Stimulated activated CD4-positive, alpha-beta T cell treated with anti-CD3 and anti-CD28 coated beads, Interleukin-12 subunit alpha, Interleukin-12 subunit beta, amount 100 ng/mL, for 48 hours (primary cell): Measurements from ENCODE around the gene ASAH2B.
"Not testable (repeated sequence)": the region's sequence is repeated elsewhere in the genome, so short reads cannot be mapped to it uniquely, and the experiment has no call there.

Source experiments
- DNase-seq, 3 donors: peaks; one replicate each; pipeline ENCODE4 v3.0.0-alpha.2; 2020; ENCODE audit warnings: low read depth in 2 of 3, low spot score in 1 of 3

ASAH2B gene

DNA sequence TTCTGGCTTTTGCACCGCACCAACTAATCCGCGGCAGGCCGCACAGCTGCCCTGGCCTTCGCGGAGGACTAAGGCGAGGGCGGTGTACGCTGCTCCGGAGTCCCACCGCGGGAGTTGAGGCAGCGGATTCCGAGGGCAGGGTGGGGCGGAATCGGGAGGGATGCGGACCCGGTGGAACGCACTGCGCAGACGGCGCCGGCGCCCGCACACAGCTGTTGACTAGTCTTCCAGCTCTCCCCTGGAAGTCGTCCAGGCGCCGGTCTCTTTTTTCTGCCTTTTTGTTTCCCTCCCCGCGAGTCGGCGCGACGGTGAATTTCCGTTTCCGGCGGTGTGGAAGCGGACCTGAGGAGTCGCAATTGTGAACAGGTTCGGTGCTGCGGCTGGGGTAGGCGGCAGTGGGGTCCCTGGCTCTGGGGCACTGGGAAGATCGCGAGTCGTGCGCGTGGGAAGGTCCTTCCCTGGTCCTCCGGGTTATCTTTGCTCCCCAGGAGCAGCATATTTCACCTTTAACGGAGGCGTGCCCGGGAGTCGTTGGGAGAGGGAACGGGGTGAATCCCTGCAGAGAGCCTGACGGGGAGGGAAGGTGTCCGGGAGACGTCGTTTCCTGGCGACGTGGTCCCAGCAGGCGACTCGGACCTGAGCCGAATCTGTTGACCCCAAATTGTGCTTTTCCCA lies at the start of gene ASAH2B:
TSS of gene ASAH2B (plus strand) at position 319 of the 675 bp plus-strand sequence. CDS start 5,195 bp downstream, outside the sequence.
- peak; percentile 70 to 75 (median 71) for DNase-seq

DNA sequence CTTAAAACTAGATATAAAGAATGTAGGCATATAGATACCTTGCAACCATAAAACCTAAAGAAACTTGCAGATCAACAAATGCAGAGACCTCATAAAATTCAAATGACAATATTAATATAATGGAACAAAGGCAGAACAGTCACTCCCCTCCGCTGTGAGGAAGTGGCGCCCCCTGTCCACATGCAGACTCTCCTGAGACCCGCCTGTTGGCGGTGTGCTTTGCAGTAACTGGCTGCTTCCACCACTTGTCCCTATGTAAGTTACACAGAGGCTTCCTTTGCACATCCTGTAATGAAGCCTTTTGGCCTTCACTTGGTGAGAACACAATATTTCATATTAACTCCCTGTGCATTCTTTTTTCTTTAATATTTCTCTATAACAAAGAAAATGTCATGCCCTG lies 41.9 kb upstream of the ASAH2B start:
- not testable (repeated sequence) for DNase-seq

DNA sequence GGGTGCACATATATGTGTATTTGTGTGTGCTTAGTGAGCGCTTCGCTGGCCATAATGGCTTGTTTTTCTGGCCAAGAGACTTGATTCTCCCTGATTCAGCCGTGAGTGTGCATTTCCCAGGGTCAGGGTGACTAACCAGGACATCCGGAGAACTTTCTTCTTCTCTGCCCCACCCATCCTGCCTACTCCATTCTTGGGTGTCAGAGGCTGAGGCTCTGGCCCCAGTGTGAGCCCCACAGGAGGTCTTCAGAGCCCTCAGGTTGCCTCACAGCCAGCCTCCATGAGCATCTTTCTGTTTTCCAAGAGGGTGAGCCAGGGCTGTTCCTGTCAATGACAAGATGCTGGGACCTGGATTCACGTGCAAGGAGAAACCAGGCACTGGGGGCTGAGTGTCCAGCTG lies 37.8 kb upstream of the ASAH2B start:
- DNase-seq, result not testable (repeated sequence)

DNA sequence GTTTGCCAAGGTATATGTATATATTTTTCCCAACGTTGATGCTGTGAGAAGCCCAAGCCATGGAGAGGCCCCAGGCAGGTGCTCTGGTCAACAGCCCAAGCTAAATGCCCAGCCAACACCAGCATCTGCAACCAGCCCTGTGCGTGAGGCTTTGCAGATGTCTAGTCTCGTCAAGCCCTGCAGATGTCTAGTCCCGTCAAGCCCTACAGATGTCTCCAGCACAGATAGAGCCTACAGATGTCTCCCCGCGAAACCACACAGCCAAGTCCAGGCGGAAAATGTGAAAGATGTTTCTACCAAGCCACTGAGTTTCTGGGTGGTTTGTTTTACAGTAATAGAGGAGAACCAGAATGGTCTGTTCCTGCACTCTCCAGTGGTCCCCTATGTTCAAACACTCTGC lies 36.7 kb upstream of the ASAH2B start:
- DNase-seq, result not testable (repeated sequence)

DNA sequence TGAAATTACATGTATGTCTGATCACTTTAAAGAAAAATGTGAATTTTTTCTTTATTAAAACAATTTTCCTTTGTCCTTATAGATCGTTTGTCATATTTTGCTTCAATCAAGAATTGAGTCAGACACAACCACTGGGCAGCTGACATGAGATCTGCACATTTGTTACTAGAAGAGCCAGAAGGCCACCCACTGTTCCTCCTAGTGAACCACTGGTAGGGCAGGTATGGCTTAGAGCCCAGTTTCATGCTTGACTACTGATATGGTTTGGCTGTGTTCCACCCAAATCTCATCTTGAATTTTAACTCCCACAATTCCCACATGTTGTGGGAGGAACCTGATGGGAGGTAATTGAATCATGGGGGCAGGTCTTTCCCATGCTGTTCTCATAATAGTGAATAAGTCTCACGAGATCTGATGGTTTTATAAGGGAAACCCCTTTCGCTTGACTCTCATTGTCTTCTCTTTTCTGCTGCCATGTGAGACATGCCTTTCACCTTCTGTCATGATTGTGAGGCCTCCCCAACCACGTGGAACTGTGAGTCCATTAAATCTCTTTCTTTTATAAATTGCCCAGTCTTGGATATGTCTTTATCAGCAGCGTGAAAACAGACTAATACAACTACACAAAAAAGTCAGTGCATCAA lies 35.2 kb upstream of the ASAH2B start:
- not testable (repeated sequence) for DNase-seq

DNA sequence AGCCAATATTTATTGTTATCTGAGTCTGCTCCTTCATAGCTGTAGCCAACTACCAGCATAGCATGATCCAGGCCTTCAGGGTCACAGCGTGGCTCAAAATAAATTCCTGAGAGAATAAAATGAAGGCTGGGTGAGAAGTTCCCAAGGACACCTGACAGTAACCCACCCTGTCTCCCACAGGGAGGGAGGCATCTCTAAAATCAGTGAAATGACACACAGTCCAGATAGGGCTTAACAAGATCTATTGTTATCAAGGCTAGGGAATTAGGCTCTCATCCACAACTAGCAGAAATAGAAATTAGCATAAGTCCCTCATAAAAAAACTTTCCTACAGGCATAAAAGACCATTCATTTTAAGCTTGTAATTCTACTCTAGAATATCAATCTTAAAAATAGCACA lies 33.7 kb upstream of the ASAH2B start:
- DNase-seq, result not testable (repeated sequence)

DNA sequence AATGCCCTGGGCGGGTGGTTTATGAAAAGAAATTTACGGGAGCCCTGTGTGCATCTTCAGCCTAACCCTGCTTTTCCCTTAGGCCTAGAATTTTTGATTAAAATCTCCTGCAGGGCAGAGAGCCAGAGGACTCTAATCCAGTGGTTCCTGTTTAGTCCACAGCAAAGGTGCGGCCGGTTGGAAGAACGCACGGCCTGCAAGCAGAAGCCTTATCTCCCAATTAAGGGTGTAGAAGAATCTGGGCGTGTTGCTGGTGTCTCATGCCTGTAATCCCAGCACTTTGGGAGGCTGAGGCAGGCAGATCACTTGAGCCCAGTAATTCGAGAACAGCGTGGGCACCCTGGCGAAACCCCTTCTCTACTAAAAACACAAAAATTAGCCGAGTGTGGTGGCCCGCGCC lies 29.5 kb upstream of the ASAH2B start:
- not testable (repeated sequence) for DNase-seq

DNA sequence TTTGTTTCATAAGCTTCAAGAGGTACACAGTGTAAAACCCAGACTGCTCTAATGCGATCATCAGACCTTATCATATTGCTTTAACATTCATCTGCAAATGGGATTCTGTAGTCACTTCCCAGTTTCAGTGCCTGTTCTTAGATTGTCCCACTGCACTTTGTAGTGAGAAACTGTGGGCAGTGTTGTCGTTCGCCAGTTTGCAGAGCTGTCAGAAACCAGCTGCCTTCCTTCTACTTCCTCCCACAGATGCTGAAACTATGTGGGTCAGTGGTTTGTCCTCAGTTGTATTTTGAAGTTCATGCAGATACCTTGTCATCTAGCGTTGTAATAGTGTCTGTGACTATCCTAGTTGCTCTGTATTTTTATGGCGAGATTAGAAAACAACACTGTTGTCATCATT lies 15.9 kb upstream of the ASAH2B start:
- DNase-seq, result not testable (repeated sequence)

DNA sequence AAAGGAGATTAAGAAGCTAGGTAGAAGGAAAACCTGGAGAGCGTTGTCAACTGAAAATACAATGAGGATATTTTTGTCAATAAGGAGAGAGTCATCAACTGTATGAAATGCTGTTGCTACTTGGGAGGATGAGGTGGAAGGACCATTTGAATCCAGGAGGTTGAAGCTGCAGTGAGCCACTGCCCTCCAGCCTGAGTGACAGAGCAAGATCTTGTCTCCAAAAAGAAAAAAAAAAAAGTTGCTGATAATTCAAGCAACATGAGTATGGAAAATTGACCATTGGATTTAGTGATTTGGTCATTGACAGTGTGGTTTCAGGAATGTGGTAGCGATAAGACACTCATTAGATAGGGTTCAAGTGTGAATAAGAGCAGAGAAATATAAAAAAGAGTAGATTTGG lies 11.6 kb upstream of the ASAH2B start:
- DNase-seq, result not testable (repeated sequence)

DNA sequence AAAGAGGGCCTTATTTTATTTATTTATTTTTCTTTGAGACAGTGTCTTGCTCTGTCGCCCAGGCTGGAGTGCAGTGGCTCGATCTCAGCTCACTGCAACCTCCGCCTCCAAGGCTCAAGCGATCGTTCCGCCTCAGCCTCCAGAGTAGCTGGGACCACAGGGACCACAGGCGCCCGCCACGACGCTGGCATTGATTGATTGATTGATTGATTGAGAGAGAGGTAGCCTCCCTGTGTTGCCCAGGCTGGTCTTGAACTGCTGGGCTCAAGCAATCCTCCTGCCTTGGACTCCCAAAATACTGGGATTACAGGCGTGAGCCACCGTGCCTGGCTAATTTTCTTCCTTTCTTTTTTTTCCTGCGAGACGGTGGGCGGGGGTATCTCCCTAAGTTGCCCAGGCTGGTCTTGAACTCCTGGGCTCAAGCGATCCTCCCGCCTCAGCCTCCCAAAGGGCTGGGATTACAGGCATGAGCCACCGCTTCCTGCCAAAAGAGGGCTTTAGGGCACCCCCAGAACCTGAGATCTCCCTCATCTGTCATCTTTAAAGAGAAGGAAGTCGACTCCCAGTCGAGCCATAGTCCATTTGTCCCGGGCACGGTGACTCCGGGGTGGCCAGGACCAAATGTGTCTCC lies 634 bp upstream of the ASAH2B start:
- DNase-seq, result not testable (repeated sequence)

DNA sequence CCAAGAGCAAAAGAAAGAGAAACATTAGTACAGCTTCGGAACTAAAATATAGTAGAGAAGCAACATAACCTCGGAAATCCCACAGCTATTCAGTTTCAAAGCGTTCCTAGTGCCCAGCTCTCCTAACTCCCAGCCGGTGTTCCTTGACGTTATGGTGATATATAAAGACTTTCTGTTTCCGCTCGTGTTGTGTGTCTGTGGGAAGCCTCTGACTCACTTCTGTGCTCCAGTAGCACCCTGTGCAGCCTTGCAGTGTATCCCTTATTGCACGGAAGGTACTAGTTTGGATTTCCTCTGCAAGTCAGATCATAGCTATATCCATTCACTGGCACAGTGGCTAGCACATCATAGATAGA lies 535 bp downstream of the ASAH2B start:
- DNase-seq, result peak in 2 of 3 donors; percentile 10 to 15

DNA sequence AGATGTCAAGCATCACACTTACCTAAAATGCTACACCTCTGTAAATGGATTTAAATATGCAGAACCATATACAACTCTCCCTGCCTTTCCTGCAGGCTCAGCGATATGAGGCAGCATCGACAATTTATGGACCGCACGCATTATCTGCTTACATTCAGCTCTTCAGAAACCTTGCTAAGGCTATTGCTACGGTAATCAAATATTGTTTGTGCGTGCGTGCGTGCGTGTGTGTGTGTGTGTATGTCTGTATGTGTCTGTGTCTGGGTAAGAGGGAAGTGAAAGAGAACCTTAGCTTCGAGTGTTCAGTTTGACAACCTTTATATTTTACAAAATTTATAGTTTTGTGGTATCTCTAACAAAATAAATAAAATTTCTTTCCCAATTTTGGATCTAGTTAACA lies 3.1 kb downstream of the ASAH2B start:
- DNase-seq, result not testable (repeated sequence)

DNA sequence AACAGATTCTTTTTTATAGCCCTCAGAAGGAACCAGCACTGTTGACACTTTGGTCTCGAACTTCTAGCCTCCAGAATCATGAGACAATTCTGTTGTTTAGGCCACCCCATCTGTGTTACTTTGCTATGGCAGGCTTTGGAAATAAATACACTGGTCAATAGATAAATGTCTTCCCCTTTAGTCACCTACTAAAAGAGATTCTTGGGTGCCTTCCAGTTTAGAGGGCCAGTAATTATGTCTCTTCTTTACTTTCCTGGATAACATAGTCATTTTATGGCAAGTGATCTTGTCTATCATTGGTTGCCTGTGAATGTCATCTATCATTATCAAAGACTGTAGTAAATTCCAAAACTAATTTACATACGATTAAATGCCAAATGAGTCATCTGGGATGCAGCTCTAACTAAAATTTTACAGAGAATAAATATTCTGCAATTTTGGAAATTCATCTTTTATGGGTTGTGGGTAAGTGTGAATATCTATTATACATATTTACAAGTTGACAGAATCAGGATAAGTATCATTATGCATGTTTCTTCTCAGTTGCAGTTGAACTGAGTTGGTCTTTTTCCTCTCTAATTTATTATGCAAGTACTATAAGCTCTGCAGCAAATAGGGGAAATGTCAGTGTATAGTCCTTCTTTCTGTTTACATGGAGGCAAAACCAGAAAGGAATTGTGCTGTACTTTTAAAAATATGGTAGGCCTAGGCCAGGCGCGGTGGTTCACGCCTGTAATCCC lies 27.2 kb downstream of the ASAH2B start:
- not testable (repeated sequence) for DNase-seq

DNA sequence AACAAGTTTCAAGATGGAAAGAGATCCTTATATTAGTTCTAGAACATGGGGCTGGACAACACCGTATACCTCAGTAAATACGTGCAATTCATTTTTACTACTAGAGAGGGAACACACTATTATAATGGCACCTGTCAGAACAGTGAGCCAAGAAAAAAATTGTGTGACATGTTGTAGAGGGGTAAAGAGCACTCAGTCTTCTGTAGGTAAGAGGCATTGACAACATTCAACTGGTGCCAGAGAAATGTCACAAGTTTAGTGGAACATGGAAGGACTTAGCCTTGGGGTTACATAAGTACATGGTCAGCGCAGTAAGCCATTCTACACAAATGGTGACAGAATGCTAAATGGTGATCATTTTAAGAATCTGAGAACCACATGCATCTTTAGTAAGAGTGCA lies 32.3 kb downstream of the ASAH2B start:
- DNase-seq, result not testable (repeated sequence)

DNA sequence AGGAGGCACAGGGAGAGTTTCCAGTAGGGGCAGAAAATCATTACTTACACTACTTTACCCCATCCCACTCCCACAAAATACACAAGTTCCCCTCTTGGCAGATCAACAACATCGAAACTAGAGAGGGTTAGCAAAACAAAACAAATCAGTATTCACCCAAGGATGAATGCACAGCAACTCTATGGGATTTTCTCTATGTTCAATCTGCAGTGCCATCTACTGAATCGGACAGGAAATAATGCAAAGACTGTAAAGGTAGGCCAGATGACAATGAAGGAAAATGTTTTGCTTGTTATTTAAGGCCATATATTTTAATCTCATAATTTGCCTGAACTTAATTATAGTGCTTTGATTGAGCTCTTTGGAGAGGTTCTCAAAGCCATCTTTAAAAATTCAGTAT lies 35.1 kb downstream of the ASAH2B start:
- DNase-seq, result not testable (repeated sequence)

DNA sequence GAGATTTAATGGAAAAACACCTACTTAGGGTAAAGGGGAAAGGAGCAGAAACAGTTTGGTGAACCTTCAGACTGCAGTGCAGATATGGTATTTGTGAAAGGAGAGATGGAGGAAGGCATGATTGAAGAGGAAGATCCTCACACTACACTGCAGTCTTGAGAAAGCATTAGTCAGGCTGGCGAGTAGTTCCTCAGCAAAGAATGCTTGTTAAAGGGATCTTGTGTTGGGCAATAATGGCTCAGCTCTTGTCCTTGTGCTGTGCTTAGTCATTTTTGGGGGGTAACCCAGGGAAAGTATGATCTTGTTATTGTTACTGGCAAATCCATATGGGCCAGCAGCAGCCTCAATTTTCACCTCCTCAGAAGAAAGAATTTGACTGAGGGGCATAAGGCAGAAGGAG lies 40.3 kb downstream of the ASAH2B start:
- not testable (repeated sequence) for DNase-seq

DNA sequence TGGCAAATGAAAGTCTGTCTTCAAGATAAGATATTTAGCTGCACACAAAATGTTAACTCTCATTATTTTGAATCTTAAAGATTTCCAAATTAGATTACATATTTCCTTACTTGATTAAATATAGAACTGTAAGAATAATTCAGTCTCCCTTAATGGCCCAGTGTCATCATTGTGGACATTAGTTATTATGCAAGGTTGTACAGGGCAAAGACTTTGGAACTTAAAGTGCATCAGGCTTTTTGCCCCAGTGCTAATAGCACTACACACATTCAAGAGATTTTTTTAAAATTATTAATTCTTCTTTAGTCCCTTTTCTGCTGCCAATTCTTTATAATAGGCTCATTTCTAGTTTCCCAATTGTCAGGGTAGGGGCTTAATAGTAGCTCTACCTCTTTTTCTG lies 42.3 kb downstream of the ASAH2B start:
- not testable (repeated sequence) for DNase-seq

DNA sequence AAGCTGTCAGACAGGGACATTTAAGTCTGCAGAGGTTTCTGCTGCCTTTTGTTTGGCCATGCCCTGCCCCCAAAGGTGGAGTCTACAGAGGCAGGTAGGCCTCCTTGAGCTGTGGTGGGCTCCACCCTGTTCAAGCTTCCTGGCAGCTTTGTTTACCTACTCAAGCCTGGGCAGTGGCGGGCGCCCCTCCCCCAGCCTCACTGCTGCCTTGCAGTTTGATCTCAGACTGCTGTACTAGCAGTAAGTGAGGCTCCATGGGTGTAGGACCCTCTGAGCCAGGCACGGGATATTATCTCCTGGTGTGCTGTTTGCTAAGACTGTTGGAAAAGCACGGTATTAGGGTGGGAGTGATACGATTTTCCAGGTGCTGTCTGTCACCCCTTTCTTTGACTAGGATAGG lies 48.2 kb downstream of the ASAH2B start:
- DNase-seq, result not testable (repeated sequence)

DNA sequence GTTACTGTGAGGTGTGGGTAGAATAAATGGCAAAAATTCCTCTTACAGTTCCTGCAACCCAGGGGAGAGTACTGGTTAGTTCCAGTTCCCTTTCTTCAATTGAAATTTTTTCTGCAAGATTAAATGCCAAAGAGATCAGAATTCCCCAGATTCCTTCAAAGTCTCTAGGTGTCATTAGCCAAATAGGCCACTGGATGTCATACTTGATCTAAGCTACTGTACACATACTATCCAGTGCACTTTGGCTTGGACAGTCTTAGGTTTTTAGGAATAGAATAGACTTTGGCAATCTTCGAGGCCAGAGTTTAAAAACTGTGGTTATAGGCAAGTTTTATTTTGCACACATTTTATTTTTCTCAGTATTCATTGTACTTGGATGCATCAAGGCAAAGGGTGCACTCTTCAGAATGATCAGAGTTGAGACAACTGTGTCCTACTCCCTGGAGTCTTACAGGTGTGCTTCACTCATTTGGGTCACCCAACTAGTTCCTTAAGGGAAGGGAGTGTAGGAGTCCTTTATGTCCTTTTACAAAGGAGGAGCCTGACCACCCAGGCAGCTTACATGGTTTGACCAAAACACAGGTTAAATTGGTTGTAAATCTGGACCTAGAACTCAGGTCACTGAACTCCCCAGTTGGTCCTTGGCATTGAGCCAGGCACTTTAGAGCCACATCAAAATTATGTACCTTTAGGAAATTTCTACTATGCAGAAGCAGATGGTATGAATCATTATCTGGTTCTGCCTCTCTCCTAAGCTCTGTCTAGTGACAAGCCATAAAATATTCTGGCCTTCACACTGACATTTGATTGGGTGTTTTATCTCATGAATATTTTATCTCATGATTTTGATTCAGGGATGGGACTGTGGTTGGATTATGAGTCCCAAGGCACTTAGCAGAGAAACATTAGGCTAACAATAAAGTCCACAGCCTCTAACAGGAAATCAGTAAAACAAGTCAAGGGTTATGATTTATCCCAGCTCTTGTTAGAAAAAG lies 49.5 kb downstream of the ASAH2B start:
- DNase-seq, result no peak

DNA sequence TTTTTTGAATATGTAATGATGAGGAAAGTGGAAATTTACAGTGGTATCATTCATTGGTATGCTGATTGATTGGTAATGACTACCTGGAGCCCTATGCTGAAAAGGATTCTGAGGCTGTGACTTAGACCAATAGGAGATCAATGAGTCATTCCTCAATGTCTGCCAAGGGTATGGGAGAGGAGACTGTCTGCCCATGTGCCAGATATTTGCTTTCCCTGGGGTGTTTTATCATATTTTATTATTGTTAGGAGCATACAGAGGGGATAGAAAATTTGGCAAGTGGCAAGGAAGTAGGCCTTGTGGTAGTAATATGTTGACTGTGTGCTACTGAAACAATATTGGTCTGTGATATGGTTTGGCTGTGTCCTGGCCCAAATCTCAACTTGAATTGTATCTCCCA lies 54.8 kb downstream of the ASAH2B start:
- DNase-seq, result no peak
